Rectal smooth muscle tissue (tissue), 1 donor: ENCODE results near the gene VSIG4.

ENCODE experiments used
- H3K27ac ChIP-seq: one replicate; pipeline ENCODE4 v1.7.0; 2013; ENCODE audit warnings: low read depth, low read length, inconsistent platforms
- H3K27me3 ChIP-seq: one replicate; pipeline ENCODE4 v1.7.0; 2013; ENCODE audit warnings: low read length; ENCODE audit not compliant: control insufficient read depth, insufficient read depth
- H3K36me3 ChIP-seq: one replicate; pipeline ENCODE4 v1.7.0; 2013; ENCODE audit warnings: low read length; ENCODE audit not compliant: control insufficient read depth, insufficient read depth
- H3K4me1 ChIP-seq: one replicate; pipeline ENCODE4 v1.7.0; 2013; ENCODE audit warnings: low read length; ENCODE audit not compliant: control insufficient read depth, insufficient read depth
- H3K4me3 ChIP-seq: one replicate; pipeline ENCODE4 v1.7.0; 2013; ENCODE audit warnings: low read length
- H3K9ac ChIP-seq: one replicate; pipeline ENCODE4 v1.7.0; 2013; ENCODE audit warnings: low read length

Gene VSIG4

GRCh38 chrX:66000178-66000577 lies 39.7 kb downstream of the VSIG4 start:
- no peaks in the 10 kb centered on the region for H3K27me3 ChIP-seq
- no peak overlapping the region for H3K4me3 ChIP-seq
- no peaks in the 10 kb centered on the region for H3K4me1 ChIP-seq
- no peak overlapping the region for H3K27ac ChIP-seq
- no peaks in the 10 kb centered on the region for H3K36me3 ChIP-seq
- no peak overlapping the region for H3K9ac ChIP-seq

DNA sequence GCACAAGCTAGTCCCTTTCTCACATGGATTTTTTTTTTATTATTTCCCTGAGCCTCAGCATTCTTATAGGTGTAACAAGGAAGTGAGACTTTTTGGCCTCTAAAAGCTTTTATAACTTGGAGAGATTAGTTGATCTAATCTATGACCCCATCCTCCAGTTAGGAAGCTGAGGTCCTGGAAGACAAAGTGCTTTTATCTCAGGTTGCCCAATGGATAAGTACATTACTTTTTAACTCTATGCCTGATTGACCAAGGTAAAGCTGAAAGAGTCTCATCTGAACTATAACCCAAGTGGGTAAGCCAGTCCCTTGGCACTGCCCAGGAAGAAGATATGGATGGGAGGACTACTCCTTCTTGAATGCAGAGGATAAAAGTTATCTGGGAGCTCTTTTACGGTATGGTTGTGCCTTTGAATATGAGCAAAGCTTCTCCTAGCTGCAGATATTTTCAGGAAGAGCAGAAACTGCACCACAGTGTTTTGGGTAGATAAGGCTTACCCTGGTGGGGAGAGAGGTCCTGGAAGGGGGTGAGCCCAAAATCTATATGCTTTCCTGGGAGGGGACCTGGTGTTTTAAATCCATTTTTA lies 40.2 kb downstream of the VSIG4 start:
- no peak overlapping the region for H3K27ac ChIP-seq
- no peak overlapping the region for H3K9ac ChIP-seq
- no peaks in the 10 kb centered on the region for H3K4me1 ChIP-seq
- no peaks in the 10 kb centered on the region for H3K36me3 ChIP-seq
- no peak overlapping the region for H3K4me3 ChIP-seq
- H3K27me3 ChIP-seq = no peaks in the 10 kb centered on the region

DNA sequence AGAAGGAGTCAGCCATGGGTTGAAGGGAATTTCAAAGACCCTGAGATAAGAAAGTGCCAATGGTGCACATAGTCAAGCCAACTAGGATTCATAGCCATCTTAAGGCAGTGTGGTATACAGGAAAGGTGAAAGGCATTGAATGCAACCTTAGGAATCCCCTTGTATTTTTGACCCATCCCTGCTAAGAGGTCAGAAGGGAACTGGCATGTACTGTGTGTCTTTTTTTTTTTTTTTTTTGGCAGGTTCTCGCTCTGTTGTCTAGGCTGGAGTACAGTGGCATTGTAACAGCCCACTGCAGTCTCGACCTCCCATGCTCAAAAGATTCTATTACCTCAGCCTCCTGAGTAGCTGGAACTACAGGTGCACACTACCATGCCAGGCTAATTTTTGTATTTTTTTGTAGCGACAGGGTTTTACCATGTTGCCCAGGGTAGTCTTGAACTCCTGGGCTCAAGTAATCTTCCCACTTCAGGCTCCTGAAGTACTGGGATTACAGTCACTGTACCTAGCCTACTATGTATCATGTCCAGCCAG lies 40.8 kb downstream of the VSIG4 start:
- H3K4me1 ChIP-seq = no peaks in the 10 kb centered on the region
- no peak overlapping the region for H3K9ac ChIP-seq
- H3K27me3 ChIP-seq = no peaks in the 10 kb centered on the region
- H3K36me3 ChIP-seq = no peaks in the 10 kb centered on the region
- H3K27ac ChIP-seq = no peak overlapping the region
- H3K4me3 ChIP-seq = no peak overlapping the region

GRCh38 chrX:65997978-65998717 lies 41.7 kb downstream of the VSIG4 start:
- H3K9ac ChIP-seq = no peak overlapping the region
- H3K4me3 ChIP-seq = no peak overlapping the region
- no peaks in the 10 kb centered on the region for H3K36me3 ChIP-seq
- H3K27ac ChIP-seq = no peak overlapping the region
- H3K27me3 ChIP-seq = no peaks in the 10 kb centered on the region
- H3K4me1 ChIP-seq = no peaks in the 10 kb centered on the region

GRCh38 chrX:65994519-65995506 lies 45.1 kb downstream of the VSIG4 start:
- H3K27ac ChIP-seq = no peak overlapping the region
- H3K27me3 ChIP-seq = no peaks in the 10 kb centered on the region
- H3K36me3 ChIP-seq = no peaks in the 10 kb centered on the region
- H3K4me1 ChIP-seq = no peaks in the 10 kb centered on the region
- no peak overlapping the region for H3K9ac ChIP-seq
- no peak overlapping the region for H3K4me3 ChIP-seq

GRCh38 chrX:65993915-65994460 lies 45.9 kb downstream of the VSIG4 start:
- Histone ChIP-seq H3K9ac (no peak overlapping the region), H3K4me1 (no peaks in the 10 kb centered on the region), H3K4me3 (no peak overlapping the region), H3K27me3 (no peaks in the 10 kb centered on the region), H3K27ac (no peak overlapping the region), H3K36me3 (no peaks in the 10 kb centered on the region)

GRCh38 chrX:65993332-65993731 lies 46.5 kb downstream of the VSIG4 start:
- H3K36me3 ChIP-seq = no peaks in the 10 kb centered on the region
- H3K27ac ChIP-seq = no peak overlapping the region
- H3K4me3 ChIP-seq = no peak overlapping the region
- no peaks in the 10 kb centered on the region for H3K4me1 ChIP-seq
- H3K27me3 ChIP-seq = no peaks in the 10 kb centered on the region
- no peak overlapping the region for H3K9ac ChIP-seq

DNA sequence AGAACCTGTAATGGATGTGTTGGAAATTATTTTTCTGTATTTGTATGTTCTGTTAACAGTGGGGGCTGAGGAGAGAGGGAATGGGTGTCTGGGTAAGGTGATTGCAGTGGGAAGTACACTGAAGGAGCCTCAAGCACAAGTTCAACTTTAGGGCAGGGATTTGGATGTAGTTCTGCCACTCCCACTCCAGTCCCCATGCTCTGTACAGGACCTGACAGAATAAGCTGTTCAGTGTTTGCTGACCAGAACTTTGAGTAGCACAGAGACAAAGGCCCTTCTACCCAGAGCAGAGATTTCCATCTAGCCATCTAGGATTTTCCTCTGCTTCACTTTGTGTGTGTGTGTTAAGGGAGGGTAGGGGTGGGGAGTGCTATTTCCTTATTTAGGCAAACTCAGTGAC lies 49.2 kb downstream of the VSIG4 start:
- no peak overlapping the region for H3K27ac ChIP-seq
- H3K9ac ChIP-seq = no peak overlapping the region
- no peak overlapping the region for H3K4me3 ChIP-seq
- H3K36me3 ChIP-seq = no peaks in the 10 kb centered on the region
- H3K27me3 ChIP-seq = no peaks in the 10 kb centered on the region
- no peaks in the 10 kb centered on the region for H3K4me1 ChIP-seq

GRCh38 chrX:65987811-65988210 lies 52.1 kb downstream of the VSIG4 start:
- Histone ChIP-seq H3K27ac (no peak overlapping the region), H3K4me1 (no peaks in the 10 kb centered on the region)

DNA sequence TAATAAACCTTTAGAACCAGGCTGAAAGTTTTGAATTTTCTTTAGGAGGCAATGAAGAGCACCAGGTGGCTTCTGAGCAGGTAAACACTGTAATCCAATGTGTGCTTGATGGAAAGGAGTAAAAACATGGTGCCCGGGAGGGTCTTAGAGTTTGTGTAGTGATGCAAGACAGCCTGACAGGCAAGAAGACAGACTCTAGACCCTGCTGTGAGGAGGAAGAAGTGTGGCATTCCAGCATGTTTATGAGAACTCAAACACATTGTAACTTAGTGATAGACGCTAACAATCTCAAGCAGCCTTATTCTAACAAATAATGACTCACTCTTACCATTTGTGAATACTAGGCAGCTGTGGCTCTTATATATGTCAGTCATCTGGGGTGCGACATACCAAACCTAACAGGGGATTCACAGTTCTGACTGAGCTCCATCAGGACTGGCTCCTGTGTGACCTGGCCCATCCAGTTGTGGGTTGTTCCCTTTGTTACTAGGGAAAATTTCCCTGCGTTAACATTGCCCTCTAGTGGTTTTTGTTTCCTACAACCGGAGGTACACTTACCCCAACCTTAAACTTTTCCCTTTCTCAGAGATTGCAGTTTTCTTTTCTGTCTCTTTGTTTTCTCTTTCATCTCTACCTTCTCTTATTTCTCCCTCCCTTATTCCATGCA lies 53.8 kb downstream of the VSIG4 start:
- Histone ChIP-seq H3K4me3 (no peak overlapping the region), H3K27ac (no peak overlapping the region), H3K4me1 (no peaks in the 10 kb centered on the region), H3K36me3 (no peaks in the 10 kb centered on the region), H3K9ac (no peak overlapping the region), H3K27me3 (no peaks in the 10 kb centered on the region)

More at GRCh38 chrX:65987811-65988210, 52.1 kb downstream of the VSIG4 start:
- no peak overlapping the region for H3K9ac ChIP-seq
- no peaks in the 10 kb centered on the region for H3K36me3 ChIP-seq
- no peaks in the 10 kb centered on the region for H3K27me3 ChIP-seq
- no peak overlapping the region for H3K4me3 ChIP-seq

DNA sequence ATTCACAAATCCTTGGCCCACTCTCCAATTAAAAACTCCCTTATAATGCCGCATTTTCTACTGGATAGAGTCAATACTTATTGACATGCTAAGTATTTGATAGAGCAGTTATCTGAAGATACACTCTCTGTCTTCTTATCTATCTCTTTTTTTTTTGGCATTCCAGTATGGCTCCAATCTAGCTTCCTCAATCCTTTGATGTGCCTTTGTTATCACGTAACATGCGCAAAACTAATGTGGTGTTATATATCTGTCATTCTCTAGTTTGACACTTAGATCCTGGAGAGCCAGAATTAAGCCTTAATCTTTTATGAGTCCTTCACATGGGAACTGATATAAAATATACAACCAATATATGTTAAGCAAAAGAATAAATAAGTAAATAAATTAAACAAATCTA lies 54.7 kb downstream of the VSIG4 start:
- no peaks in the 10 kb centered on the region for H3K36me3 ChIP-seq
- no peak overlapping the region for H3K9ac ChIP-seq
- no peak overlapping the region for H3K27ac ChIP-seq
- no peaks in the 10 kb centered on the region for H3K4me1 ChIP-seq
- H3K4me3 ChIP-seq = no peak overlapping the region
- H3K27me3 ChIP-seq = no peaks in the 10 kb centered on the region
